ENCODE data around the gene XPO6.

The XPO6 gene

DNA sequence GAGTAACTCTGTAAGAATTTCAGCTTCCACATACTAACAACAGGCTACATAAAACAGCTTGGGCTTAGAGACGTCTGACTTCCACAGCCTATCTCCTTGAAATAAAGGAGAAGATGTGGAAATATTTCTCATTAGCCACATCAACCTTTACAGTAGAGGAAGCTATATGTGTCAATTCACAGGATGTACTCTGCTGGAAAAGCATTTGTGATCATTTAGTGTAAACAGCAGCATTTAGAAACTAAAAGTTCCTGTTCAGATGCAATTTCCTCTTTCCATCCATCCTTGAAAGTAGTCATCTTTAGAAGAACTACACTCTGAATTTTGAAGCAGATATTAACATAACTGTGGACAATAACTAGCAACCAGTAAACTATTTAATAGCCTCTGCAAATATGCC lies 46.2 kb downstream of the XPO6 start:
- no peak for TF ChIP-seq CTCF (IDR thresholded peaks at IDR 0.05; ENCODE audit: borderline replicate concordance, insufficient read depth, low read depth, low read length)
- H3K4me3 ChIP-seq (ENCODE audit: low read depth, low read length) = no peak overlapping the region

DNA sequence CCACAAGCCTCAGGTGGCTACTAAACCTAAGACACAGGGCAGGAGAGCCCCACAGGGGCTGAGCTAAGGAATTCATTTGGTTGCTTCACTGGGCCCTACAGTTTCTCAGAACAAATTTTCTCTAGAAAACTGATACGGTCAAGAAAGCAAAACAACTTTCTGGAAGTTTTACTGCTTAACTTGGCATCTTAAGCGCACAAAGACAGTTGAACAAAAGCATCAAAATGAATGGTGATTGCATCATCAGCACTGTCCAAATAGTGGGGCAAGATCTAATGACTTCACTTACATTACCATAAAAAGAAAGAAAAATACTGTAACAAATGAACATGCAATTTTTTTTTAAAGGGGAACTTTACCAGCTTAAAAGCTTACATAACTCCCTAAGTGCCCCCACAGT lies 47.6 kb downstream of the XPO6 start:
- H3K4me3 ChIP-seq (ENCODE audit: low read depth, low read length) = no peak overlapping the region
- no peak for TF ChIP-seq CTCF (IDR thresholded peaks at IDR 0.05; ENCODE audit: borderline replicate concordance, insufficient read depth, low read depth, low read length)

DNA sequence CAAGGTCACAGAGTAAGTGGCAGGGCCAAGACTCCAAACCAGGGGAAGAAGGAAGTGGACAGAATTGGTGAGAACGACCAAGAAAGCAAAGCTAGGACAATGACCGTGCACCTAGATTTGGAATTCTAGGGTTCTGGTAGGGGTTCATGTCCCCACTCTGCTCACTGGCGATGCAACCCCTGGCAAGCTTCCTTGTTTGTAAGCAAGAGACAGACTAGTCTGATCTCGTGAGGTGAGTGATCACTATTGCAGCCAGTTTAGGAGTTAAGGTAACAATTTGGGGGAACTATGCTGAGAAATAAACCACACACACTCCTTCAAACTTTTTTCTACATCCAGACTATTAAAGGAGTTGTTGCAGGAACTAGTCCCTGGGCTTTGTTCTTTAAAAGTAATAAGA lies 48.1 kb downstream of the XPO6 start:
- TF ChIP-seq CTCF (IDR thresholded peaks at IDR 0.05; ENCODE audit: borderline replicate concordance, insufficient read depth, low read depth, low read length) = no peak
- no peak overlapping the region for H3K4me3 ChIP-seq (ENCODE audit: low read depth, low read length)

GRCh38 chr16:28162326-28162877 lies 49.4 kb downstream of the XPO6 start:
- H3K4me3 ChIP-seq (ENCODE audit: low read depth, low read length) = no peak overlapping the region
- no peak for TF ChIP-seq CTCF (IDR thresholded peaks at IDR 0.05; ENCODE audit: borderline replicate concordance, insufficient read depth, low read depth, low read length)

DNA sequence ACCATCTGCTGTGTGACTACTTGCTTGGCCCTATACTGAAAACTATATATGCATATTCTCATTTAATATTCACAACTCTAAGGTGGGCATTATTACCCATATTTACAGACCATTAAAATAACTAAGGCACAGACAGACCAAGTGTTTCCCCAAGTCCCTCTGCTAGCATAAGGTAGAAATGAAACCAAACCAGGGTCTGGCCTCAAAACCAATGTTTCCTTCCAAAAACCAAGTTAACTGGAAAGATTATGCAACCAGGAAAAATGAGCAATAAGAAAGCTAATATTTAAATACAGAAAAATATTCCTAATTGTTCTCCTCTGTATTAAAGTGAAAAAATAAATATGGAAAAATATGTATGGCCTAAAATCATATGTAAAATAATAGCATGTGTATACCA lies 50.1 kb downstream of the XPO6 start:
- no peak for TF ChIP-seq CTCF (IDR thresholded peaks at IDR 0.05; ENCODE audit: borderline replicate concordance, insufficient read depth, low read depth, low read length)
- H3K4me3 ChIP-seq (ENCODE audit: low read depth, low read length) = no peak overlapping the region

DNA sequence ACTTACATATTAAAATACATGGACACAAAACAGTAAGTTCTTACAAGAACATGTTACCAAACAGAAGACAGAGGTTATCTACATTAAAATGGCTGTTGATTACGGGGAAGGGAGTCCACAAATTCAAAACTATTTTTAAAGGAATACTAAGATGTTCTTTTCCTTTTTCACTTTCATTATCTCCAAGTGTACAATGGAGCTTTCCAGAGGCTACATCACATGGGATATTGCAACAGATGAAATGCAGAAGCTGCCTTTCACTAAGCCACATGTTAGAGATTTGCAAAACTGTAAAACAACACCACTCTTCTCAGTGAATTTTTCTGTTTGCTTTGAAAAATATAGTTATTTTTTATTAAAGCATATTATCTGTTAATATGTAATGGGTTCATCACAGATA lies 53.6 kb downstream of the XPO6 start:
- no peak for TF ChIP-seq CTCF (IDR thresholded peaks at IDR 0.05; ENCODE audit: borderline replicate concordance, insufficient read depth, low read depth, low read length)
- no peak overlapping the region for H3K4me3 ChIP-seq (ENCODE audit: low read depth, low read length)

DNA sequence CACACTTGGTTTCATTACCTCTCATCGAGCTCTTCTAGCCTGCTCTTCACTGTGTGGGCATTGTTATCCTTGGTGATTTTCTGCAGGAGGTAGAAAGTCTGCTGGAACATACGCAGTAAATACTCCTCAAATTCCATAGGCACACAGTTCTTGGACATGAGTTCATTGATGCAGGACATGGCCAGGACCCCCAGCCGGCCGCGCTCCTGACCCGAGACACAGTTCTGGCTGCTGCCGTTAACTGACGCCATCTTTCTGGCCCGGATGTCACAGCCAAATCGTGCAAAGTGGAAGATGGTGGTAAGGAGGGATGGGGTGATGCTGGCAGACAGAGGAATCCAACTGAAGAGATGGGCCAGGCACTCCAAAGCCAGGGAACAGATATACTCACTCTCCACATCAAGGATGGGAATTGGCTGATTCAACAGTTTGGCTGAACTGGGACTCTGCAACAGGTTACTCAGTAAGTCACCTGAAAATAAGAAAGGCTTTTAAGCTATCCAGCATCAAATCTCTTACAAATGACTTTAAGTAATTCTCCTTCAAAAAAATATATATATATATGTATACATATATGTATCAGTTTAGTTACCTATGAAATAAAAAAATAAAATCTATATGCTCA lies 55.6 kb downstream of the XPO6 start:
- no peak for TF ChIP-seq CTCF (IDR thresholded peaks at IDR 0.05; ENCODE audit: borderline replicate concordance, insufficient read depth, low read depth, low read length)
- no peak overlapping the region for H3K4me3 ChIP-seq (ENCODE audit: low read depth, low read length)

Data from GM12875 (cell line).